T-cell (primary cell): ENCODE measurements around the gene ESRRB. TPM values are rescaled to one million over a fixed set of nuclear protein-coding genes. Genes with fewer than 3 reads are reported as not detected.

Source experiments
- ATAC-seq, 4 experiments: fragments of 200-7000 bp in 3 of 4; fragments of 150-1000 bp in 1 of 4; cut with Tn5 transposase; replicated peaks in 1 of 4; 1 replicate in 3 of 4; 2 replicates in 1 of 4; pipeline ENCODE4 v1.10.0; 2021; ENCODE audit warnings: moderate library complexity in 3 of 4, mild to moderate bottlenecking in 2 of 4, moderate number of reproducible peaks in 1 of 4
- CTCF ChIA-PET, 2 donors: fragments of 300-600 bp; sonication (Branson Sonifier 250); formaldehyde crosslinking; loops; one replicate each; lab custom pipeline; 2022; ENCODE audit warnings: antibody characterized with exemption in 2 of 2; lab: Charles Lee
- POLR2A ChIA-PET, 2 donors: fragments of 300-600 bp; sonication (Branson Sonifier 250); formaldehyde crosslinking; loops; one replicate each; lab custom pipeline; 2022; ENCODE audit warnings: antibody characterized with exemption in 2 of 2; lab: Charles Lee
- DNase-seq, 35 experiments: peaks; one replicate each; pipeline versions ENCODE4 v3.0.0 to v3.0.0-alpha.2; 2013 to 2023
- H3K27ac ChIP-seq: one replicate; pipeline ENCODE4 v1.5.1; 2013; ENCODE audit warnings: low read length
- H3K27me3 ChIP-seq, 2 experiments: replicated peaks in 1 of 2; 1 replicate in 1 of 2; 2 replicates in 1 of 2; pipeline versions ENCODE4 v1.6.1 to v1.7.0; 2013; ENCODE audit warnings: low read length in 1 of 2, mixed read lengths in 1 of 2; ENCODE audit not compliant: control insufficient read depth in 2 of 2, insufficient read depth in 2 of 2; ENCODE audit errors: extremely low read depth in 1 of 2
- H3K36me3 ChIP-seq, 2 donors: 1 replicate in 1 of 2; 2 replicates in 1 of 2; pipeline versions ENCODE4 v1.6.1 to v1.7.0; 2013; ENCODE audit warnings: low read length in 1 of 2; ENCODE audit not compliant: control insufficient read depth in 2 of 2, insufficient read depth in 1 of 2; ENCODE audit errors: extremely low read depth in 1 of 2
- H3K4me1 ChIP-seq, 2 experiments: 1 replicate in 1 of 2; 2 replicates in 1 of 2; pipeline versions ENCODE4 v1.6.1 to v1.7.0; 2013; ENCODE audit warnings: low read length in 2 of 2, mixed read lengths in 1 of 2; ENCODE audit not compliant: insufficient read depth in 2 of 2, control insufficient read depth in 1 of 2; ENCODE audit errors: extremely low read depth in 1 of 2
- H3K4me3 ChIP-seq, 2 donors: 1 replicate in 1 of 2; 2 replicates in 1 of 2; pipeline versions ENCODE4 v1.5.1 to v1.7.0; 2013; ENCODE audit warnings: mild to moderate bottlenecking in 2 of 2, low read length in 1 of 2, moderate library complexity in 1 of 2; ENCODE audit not compliant: control insufficient read depth in 1 of 2; ENCODE audit errors: extremely low read depth in 1 of 2
- H3K9me3 ChIP-seq: 2 replicates; pipeline ENCODE4 v1.7.0; 2013
- H3K27ac Mint-ChIP-seq, 2 donors: one replicate each; pipeline ENCODE4 v1.8.0; 2020 to 2021; ENCODE audit warnings: mild to moderate bottlenecking in 2 of 2, mixed read lengths in 2 of 2
- H3K27me3 Mint-ChIP-seq, 2 donors: one replicate each; pipeline ENCODE4 v1.8.0; 2021 to 2022; ENCODE audit warnings: mixed read lengths in 2 of 2
- H3K36me3 Mint-ChIP-seq: one replicate; pipeline ENCODE4 v1.8.0; 2021; ENCODE audit warnings: mixed read lengths
- H3K4me1 Mint-ChIP-seq, 3 donors: one replicate each; pipeline ENCODE4 v1.8.0; 2020 to 2022; ENCODE audit warnings: mixed read lengths in 3 of 3, mild to moderate bottlenecking in 1 of 3
- H3K4me3 Mint-ChIP-seq, 3 donors: one replicate each; pipeline ENCODE4 v1.8.0; 2020 to 2022; ENCODE audit warnings: mild to moderate bottlenecking in 3 of 3, mixed read lengths in 3 of 3, moderate library complexity in 3 of 3
- H3K9me3 Mint-ChIP-seq, 3 donors: one replicate each; pipeline ENCODE4 v1.8.0; 2020 to 2022; ENCODE audit warnings: mixed read lengths in 3 of 3
- WGBS: methylation state at CpG from one replicate; pipeline ENCODE4 v1.1.5; 2013; ENCODE audit warnings: missing lambda C conversion rate; ENCODE audit not compliant: insufficient coverage; 5-methylcytosine and 5-hydroxymethylcytosine counted together
- total RNA-seq, 35 experiments: library from RNA in 6 of 35; stranded (reverse) in 6 of 35; fragments of 120-200 nt in 1 of 35; gene quantifications; one replicate each; pipeline versions ENCODE4 v1.2.1 to v1.2.4 and lab custom pipeline; 2013 to 2026

The ESRRB gene
- total RNA-seq, 5 donors from 2014 or later (not counting 1 experiment from before 2014, with no cell fraction given), result 0.19 to 0.82 (median 0.29) TPM; not detected in 1

DNA sequence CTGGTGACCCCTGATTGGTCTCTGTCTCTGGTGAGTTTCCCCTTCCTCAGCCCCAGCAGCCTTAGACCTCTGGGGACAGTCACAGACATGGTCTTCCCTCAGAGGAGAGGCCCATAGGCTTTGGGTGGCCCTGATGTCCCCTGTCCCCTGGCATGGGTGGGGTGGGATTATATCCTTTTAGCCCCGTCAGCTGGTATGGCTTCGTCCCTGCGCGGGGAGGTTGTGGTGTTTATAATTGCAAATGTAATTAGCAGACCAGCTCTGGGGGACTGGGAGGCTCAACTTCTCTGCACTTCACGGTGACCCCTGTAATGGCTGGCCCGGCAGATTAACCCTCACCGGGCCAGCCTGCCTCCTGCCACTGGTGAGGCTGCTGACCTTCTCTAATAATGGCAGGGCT, 5.1 kb downstream of the ESRRB start:
- no peaks in the 10 kb centered on the region for H3K36me3 ChIP-seq
- Mint-ChIP-seq H3K36me3 (no peaks in the 10 kb centered on the region), H3K27ac (no peak overlapping the region), H3K27me3 (peaks cover 71 to 76% of the 10 kb centered on the region in 2 donors), H3K4me1 (peaks cover 0 to 3% (median 3%) of the 10 kb centered on the region in 3 donors), H3K9me3 (no peaks in the 10 kb centered on the region), H3K4me3 (no peak overlapping the region)
- no peak overlapping the region for H3K4me3 ChIP-seq
- H3K27ac ChIP-seq, result no peak overlapping the region
- H3K27me3 ChIP-seq, result peaks cover 10 to 56% of the 10 kb centered on the region in 2 experiments
- CTCF ChIA-PET, result no interaction called here
- DNase-seq, result no peak
- 80% methylated on average over 1 of the region's 7 CpGs for WGBS
- no peaks in the 10 kb centered on the region for H3K4me1 ChIP-seq
- H3K9me3 ChIP-seq, result no peaks in the 10 kb centered on the region
- no peak for ATAC-seq
- POLR2A ChIA-PET, result no interaction called here

DNA sequence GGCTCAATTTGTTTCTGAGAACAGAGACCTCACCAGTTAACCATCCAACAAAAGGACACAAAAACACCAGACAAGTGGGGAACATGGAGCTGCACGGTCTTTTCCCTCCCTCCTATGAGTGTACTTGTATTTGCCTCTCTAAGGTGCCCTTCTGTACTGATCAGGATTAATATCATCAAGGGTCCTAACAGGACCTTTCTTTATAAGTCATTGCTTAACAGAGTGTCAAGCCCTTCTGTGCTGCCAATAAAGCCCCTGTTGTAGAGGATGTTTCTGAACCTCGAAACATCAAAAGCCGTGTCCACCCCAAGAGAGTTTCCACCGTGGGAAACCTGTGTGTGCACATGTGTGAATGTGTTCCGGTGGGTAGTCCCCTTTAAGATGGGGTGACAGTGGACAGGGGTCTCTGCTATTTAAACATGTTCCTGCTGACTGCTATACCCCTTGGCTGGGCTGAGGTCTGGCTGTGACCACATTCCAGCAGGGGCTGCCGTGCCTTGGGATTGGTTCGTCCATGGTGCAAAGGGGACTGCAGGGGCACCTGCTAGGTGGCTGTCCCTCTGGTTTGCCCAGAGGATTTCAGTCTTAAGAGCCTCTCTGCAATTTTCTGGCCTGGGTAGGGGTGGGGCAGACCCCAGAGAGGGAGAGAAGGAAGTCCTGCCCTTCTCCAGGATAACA, 6.0 kb downstream of the ESRRB start:
- Histone ChIP-seq H3K27me3 (peaks cover 10 to 53% of the 10 kb centered on the region in 2 experiments), H3K27ac (no peak overlapping the region), H3K4me3 (no peak overlapping the region), H3K9me3 (no peaks in the 10 kb centered on the region), H3K36me3 (no peaks in the 10 kb centered on the region), H3K4me1 (peaks cover 0 to 1% of the 10 kb centered on the region in 2 experiments)
- ChIA-PET POLR2A (no interaction called here), CTCF (no interaction called here)
- Mint-ChIP-seq H3K36me3 (no peaks in the 10 kb centered on the region), H3K27ac (no peak overlapping the region), H3K9me3 (no peaks in the 10 kb centered on the region), H3K4me1 (peaks cover 0 to 3% (median 3%) of the 10 kb centered on the region in 3 donors), H3K27me3 (peaks cover 66 to 73% of the 10 kb centered on the region in 2 donors), H3K4me3 (no peak overlapping the region)
- DNase-seq (no peak), ATAC-seq (no peak)
- WGBS, result 79% methylated on average over 6 of the region's 7 CpGs

- no peak overlapping the region for H3K27ac ChIP-seq
- no peak for ATAC-seq
- DNase-seq, result no peak
- ChIA-PET POLR2A (no interaction called here), CTCF (no interaction called here)
- H3K9me3 ChIP-seq, result no peaks in the 10 kb centered on the region
- no peaks in the 10 kb centered on the region for H3K36me3 ChIP-seq
- H3K4me1 ChIP-seq, result peaks cover 0 to 4% of the 10 kb centered on the region in 2 experiments
- WGBS, result no CpG with 5 or more reads among the region's 1 CpG
- Mint-ChIP-seq H3K27ac (no peak overlapping the region), H3K27me3 (peaks cover 65 to 76% of the 10 kb centered on the region in 2 donors), H3K9me3 (no peaks in the 10 kb centered on the region), H3K4me3 (no peak overlapping the region), H3K4me1 (peaks cover 2% of the 10 kb centered on the region in 3 donors), H3K36me3 (no peaks in the 10 kb centered on the region)
- H3K27me3 ChIP-seq, result peaks cover 10 to 53% of the 10 kb centered on the region in 2 experiments
- H3K4me3 ChIP-seq, result no peak overlapping the region
Observed at GRCh38 chr14:76382495-76382832, 6.5 kb downstream of the ESRRB start.

DNA sequence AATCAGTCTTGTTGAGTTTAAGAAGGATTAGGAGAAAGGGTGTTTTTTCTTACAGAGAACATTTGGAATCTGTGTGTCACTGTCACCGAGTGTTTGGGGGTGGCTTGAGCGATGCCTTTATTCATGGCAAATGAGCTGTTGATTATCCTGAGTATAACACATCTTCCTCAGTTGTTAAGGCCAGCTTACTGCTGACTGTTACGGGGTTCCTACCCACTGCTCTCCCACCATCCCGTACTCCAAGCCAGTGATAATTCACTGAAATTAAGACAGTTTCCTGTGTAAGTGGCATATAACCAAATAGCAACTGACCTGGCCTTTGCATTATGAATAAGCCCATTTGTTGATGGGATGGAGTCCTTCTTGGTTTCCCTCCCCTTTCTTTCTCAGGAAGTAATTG, 9.5 kb downstream of the ESRRB start:
- ChIA-PET CTCF (no interaction called here), POLR2A (interaction anchor here (0.5 to 0.6 kb wide), 2 partner anchors 16 to 256 kb away, joined by 3 read pairs; no protein-coding TSS in a partner anchor)
- Histone ChIP-seq H3K9me3 (no peaks in the 10 kb centered on the region), H3K4me3 (no peak overlapping the region), H3K36me3 (no peaks in the 10 kb centered on the region), H3K4me1 (peaks cover 0 to 4% of the 10 kb centered on the region in 2 experiments), H3K27me3 (peaks cover 5 to 39% of the 10 kb centered on the region in 2 experiments), H3K27ac (no peak overlapping the region)
- peaks cover 0 to 4% (median 0%) of the 10 kb centered on the region in 3 donors for H3K4me1 Mint-ChIP-seq
- peaks cover 62 to 66% of the 10 kb centered on the region in 2 donors for H3K27me3 Mint-ChIP-seq
- WGBS, result no CpG with 5 or more reads among the region's 4 CpGs
- no peak overlapping the region for H3K27ac Mint-ChIP-seq
- ATAC-seq (no peak), DNase-seq (no peak)
- H3K9me3 Mint-ChIP-seq, result no peaks in the 10 kb centered on the region
- H3K4me3 Mint-ChIP-seq, result no peak overlapping the region
- no peaks in the 10 kb centered on the region for H3K36me3 Mint-ChIP-seq

DNA sequence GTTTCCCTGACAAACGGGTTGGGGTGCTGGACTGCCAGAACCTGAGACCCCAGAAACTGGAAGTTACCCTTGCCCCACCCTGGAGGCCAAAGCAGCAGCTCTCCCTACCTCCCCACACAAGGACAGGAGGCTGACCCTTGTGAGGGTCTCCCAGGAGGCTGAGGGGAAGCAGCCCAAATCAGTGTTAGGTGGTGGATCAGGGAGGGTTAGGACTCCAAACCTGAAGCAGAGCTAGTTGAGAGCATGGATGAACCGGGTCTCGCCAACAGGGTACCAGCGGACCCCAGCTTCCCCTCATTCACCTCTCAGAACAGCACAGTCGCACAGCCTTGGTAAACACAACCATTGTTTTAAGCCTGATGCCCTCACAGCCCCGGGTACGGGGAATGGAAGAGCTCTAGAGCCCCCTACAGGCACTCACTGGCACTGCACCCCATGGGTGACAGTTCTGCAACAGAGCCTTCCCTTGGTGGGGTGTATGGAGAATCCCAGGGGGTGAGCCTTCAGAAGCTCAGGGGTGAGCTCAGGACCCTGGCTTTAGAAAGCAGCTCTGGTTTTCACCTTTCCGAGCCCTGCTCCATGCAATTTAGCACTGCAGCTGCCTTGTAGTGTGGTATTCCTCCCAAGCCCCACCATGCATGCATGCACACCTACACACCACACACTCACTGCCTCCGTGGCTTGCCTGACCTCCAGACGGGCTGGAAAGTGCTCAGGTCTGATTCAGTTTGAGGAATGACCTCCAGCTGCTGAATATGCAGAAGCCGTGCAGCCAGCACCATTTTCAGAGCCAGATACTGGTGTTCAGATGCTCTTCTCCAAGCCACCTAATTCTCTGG, 11.2 kb downstream of the ESRRB start:
- H3K9me3 ChIP-seq, result no peaks in the 10 kb centered on the region
- CTCF ChIA-PET, result interaction anchor here (0.7 to 1.5 kb wide), 6 partner anchors 12 to 630 kb away, joined by 3 to 6 read pairs (median 3); no protein-coding TSS in a partner anchor
- no peak overlapping the region for H3K27ac ChIP-seq
- POLR2A ChIA-PET, result no interaction called here
- DNase-seq (peak in 32 of 35 experiments; percentile 8 to 59 (median 30)), ATAC-seq (peak in 3 of 4 experiments; percentile 48 to 56 (median 56))
- 5% methylated on average over 8 of the region's 11 CpGs for WGBS
- Mint-ChIP-seq H3K36me3 (no peaks in the 10 kb centered on the region), H3K9me3 (no peaks in the 10 kb centered on the region), H3K4me3 (no peak overlapping the region), H3K27ac (no peak overlapping the region), H3K27me3 (peaks cover 49 to 50% of the 10 kb centered on the region in 2 donors), H3K4me1 (peaks cover 0 to 4% (median 0%) of the 10 kb centered on the region in 3 donors)
- H3K4me1 ChIP-seq, result peaks cover 0 to 4% of the 10 kb centered on the region in 2 experiments
- peaks cover 2 to 30% of the 10 kb centered on the region in 2 experiments for H3K27me3 ChIP-seq
- no peaks in the 10 kb centered on the region for H3K36me3 ChIP-seq
- no peak overlapping the region for H3K4me3 ChIP-seq

DNA sequence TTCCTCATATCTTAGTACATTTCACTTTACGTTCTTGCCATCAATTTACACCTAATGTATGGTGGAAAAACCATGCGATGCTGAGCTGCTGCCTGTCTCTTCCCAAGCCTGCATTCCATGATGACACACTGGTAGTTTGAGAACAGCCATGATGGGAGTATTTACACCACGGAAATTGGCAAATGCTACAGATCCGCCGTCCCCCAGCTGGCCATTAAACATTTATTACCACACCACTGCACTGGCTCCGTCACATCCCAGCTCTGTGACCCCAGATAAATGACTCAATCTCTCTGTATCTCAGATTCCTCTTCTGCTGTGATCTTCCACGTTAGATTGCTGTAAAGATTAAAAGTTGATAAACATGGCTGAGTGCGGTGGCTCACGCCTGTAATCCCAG, 13.9 kb downstream of the ESRRB start:
- Mint-ChIP-seq H3K36me3 (no peaks in the 10 kb centered on the region), H3K27ac (no peak overlapping the region), H3K27me3 (peaks cover 34% of the 10 kb centered on the region in 2 donors), H3K4me1 (peaks cover 0 to 4% (median 0%) of the 10 kb centered on the region in 3 donors), H3K9me3 (no peaks in the 10 kb centered on the region), H3K4me3 (no peak overlapping the region)
- Histone ChIP-seq H3K27me3 (peaks cover 0 to 23% of the 10 kb centered on the region in 2 experiments), H3K4me3 (no peak overlapping the region), H3K9me3 (no peaks in the 10 kb centered on the region), H3K36me3 (no peaks in the 10 kb centered on the region), H3K27ac (no peak overlapping the region), H3K4me1 (peaks cover 0 to 4% of the 10 kb centered on the region in 2 experiments)
- CTCF ChIA-PET, result no interaction called here
- POLR2A ChIA-PET, result no interaction called here
- 100% methylated on average over 1 of the region's 9 CpGs for whole genome bisulfite sequencing
- DNase-seq (no peak), ATAC-seq (no peak)
